ENCODE measurements around the gene SLC39A9.
"Not testable (repeated sequence)": the region's sequence is repeated elsewhere in the genome, so short reads cannot be mapped to it uniquely, and the experiment has no call there.

Gene SLC39A9

DNA sequence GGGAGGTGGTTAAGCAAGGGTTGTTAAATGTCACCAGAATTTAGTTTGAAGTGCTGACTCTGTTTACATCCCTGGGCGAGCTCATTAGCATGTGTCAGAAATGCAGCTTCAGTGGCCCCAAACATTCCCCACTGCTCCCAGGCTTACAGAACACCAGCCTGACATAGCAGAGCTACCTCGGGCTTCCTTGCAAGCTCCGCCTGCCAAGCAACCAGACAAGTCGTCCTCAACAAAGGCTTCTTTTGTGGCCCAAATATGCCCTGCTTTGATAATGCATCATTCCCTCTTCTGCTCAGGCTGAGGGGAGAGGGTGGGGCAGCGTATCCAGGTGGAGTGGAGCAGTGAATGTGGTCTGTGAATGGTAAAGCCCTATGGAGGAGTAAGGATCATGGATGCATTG, 28.4 kb upstream of the SLC39A9 start:
- no peak for DNase-seq

DNA sequence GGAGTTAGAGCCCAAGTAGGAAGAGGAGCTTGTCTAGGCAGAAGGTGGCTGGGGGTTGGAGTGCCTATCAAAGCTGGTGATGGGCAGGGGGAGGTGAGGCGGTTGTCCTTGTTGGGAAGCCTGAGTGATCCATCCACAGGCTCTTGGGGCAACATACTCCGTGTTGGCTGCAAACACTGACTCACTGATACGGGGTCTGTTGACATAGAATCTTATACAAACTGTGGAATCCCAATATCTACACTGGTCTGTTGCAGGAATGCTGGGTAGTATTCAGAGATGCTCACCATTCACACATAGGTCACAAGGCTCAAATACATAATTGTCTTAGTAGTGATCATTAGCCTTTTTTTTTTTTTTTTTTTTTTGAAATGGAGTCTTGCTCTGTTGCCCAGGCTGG, 26.3 kb upstream of the SLC39A9 start:
- no peak for DNase-seq

DNA sequence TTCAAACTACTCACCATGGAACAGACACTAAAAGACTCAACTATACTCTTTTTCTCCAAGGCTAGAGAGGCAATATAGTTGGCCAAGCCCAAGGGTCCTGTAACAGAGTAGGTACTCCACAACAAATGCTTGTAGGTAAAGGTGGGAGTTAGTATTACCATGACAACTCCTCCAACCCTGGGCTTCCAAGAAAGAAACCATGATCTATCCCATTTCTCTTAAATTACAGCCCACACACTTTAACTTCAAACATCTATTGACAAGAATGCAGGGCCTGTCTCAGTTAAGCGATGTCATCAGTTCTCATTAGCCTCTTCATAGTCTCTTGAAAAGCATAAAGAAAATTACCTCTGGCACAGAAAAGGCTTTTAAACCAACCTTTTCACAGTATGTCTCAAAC, 25.4 kb upstream of the SLC39A9 start:
- no peak for DNase-seq

DNA sequence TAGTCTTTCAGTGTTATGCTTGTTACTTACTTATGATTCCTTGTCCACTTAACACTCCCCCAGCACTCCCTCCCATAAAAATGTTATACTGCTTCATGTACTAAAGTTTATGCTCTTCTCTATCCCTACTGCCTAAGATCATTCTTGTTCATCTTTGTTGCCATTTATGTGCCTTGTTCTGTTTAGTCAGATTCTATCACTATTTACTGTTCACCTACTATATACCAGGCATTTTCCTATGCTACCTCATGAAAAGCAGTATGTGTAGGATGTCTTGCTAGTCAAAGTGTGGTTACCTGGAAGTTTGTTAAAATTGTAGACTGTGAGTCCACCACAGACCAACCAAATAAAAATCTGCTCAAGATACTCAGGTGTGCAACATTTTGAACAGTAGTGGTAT, 24.3 kb upstream of the SLC39A9 start:
- no peak for DNase-seq

DNA sequence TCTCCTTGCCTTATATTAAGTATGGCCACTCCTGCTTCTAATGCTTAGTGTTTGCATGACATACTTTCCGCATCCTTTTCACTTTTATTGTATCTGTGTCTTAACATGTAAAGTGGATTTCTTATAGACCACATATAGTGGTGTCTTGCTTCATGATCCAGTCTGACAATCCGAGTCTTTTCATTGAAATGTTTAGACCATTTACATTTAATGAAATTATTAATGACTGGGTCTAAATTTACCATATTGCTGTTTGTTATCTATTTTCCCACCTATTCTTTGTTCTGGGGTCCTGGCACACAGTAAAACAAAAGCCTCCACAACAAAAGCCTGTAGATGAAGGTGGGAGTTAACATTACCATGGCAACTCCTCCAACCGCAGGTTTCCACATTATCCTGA, 23.3 kb upstream of the SLC39A9 start:
- DNase-seq, result no peak

DNA sequence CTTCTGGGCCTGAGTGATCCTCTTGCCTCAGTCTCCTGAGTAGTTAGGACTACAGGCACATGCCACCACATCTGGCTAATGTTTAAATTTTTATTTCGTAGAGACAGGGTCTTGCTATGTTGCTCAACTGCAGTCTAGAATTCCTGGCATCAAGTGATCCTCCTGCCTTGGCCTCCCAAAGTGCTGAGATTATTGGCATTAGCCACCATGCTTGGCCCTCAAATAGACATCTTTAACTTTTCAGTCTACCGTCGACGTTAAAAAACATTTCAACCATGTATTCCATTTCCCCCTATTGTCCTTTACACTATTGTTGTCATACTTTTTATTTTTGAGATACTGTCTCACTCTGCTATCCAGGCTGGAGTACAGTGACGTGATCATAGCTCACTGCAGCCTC, 22.8 kb upstream of the SLC39A9 start:
- no peak for DNase-seq

DNA sequence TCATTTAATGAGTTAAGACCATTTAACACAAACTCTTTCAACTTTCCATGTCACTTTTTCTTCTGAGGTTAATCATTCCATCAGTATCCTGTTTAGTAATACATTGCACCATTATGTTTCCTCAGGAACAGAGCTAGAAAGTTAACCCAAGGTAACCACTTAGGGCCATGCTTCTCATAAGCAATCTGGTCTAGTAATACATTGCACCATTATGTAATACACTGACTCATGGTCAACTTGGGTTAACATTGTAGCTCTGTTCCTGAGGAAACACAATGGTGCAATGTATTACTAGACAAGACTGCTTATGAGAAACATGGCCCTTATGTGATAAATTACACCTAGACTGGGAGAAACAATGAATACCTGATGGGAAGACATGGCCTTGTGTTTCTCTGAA, 22.1 kb upstream of the SLC39A9 start:
- no peak for DNase-seq

DNA sequence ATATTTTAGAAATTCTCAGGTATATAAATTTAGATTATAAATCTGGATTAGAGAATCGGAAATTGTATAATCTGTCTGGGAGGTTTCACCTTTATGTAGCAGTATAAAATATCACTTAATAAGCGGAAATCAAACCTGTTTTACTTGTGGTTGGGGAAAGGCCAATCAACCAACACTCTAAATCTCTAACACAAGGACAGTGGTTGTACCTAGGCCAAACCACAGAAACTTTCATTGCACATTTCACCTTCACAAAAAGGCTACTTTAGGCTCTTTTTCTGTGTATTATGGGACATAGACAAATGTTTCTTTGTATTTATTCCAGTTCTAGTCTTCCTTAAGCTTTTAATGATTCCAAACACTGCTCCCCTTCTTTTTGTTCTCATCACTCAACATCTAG, 20.2 kb upstream of the SLC39A9 start:
- DNase-seq, result no peak

DNA sequence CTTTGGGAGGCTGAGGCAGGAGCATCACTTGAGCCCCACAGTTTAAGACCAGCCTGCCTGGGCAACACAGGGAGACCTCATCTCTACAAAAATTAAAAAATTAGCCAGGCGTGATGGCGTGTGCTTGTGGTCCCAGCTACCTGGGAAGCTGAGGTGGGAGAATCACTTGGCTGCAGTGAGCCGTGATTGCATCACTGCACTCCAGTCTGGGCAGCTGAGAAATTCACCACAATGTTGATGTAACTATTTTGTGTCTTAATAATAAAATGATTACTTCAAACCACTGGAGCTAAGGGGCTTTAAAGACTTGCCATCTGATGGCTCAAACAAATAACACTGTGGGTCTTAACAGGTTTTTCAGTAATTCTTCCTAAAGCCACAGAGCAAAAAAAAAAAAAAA, 11.2 kb upstream of the SLC39A9 start:
- DNase-seq, result no peak

DNA sequence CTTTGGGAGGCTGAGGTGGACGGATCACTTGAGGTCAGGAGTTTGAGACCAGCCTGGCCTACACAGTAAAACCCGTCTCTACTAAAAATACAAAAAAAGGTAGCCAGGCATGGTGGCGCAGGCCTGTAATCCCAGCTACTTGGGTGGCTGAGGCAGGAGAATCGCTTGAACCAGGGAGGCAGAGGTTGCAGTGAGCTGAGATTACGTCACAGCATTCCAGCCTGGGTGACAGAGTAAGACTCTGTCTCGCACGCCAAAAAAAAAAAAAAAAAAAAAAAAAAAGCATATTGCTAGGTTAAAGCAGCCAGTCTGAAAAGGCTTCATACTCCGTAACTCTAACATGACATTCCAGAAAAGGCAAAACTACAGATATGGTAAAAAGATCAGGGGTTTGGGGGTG, 7.1 kb upstream of the SLC39A9 start:
- not testable (repeated sequence) for DNase-seq

DNA sequence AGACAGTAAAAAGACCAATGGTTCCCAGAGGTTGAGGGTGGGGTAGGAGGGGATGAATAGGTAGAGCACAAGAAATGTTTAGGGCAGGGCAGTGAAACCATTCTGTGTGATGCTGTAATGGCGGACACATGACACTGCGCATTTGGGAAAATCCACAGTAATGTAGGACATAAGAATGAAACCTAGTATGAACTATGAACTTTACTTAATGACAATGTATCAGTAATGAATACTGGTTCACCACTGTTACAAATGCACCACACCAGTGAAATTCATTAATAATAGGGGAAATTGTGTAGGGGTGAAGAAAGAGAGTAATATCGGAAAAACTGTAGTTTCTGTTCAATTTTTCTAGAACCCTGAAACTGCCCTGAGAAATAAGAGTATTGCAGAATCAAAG, 6.0 kb upstream of the SLC39A9 start:
- no peak for DNase-seq

DNA sequence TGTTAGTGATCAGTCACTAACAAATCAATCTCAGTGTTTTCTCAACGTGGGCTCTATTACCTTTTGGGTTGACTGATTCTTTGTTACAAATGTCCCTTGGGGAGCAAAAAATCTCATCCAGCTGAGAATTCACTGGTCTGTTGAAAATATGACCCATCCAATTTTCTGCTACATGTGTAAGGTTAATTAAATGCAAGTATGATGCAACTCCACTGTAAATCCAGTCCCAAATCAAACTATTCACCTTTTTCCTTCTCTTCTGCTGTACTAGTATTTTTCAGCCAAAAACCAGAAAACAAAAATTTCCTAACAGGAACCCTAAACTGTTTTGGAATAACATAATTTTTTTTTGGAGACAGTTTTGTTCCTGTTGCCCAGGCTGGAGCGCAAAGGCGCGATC, 2.6 kb upstream of the SLC39A9 start:
- no peak for DNase-seq

DNA sequence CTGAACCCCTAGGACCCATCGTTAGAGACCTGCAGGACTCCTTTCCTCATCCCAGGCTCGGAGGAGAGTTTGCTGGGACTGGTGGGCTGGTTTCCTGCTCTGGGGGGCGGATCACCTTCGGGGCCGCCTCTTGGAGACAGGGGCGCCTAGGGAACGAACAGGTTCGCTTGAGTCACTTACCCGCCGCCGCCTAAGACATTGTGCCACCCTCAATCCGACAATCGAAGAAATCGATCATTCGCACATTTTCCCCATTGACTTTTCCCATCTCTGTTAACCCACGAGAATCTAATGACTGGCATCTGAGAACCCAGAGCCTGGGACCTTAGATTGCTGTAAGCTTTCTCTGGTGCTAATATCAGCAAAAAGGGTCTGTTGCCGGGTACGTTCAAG, 322 bp downstream of the SLC39A9 start:
- no peak for DNase-seq

DNA sequence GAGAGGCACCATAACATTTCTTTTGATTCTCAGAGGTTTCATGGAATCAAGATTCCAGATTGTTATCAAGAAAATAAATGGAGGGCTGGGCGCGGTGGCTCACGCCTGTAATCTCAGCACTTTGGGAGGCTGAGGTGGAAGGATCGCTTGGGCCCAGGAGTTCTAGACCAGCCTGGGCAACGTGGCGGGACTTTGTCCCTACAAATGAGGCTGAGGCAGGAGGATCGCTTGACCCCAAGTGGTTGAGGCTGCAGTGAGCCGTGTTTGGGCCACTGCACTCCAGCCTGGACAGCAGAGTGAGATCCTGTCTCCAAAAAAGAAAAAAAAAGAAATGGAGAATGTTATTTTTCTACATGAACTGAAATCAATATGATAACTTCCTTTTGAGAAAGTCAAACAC, 1.3 kb downstream of the SLC39A9 start:
- no peak for DNase-seq

DNA sequence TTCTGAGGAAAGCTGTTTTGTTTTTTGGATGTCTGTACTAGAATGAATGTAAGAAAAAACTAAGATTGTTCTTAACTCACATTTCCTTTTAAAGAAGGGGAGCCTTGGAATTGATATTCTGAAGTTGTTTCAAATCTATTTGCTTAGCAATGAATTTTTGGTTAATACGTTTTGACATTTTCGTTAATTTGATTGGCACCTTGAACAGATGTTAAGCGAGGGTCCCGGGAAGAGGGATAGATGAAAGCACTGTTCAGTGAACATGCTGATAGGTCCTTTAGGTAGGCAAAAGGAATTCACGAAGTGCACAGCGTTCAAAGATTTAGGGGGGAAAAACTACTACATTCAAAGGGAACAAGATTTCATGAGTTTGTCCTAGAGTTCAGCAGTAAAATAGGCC, 1.7 kb downstream of the SLC39A9 start:
- DNase-seq, result no peak

DNA sequence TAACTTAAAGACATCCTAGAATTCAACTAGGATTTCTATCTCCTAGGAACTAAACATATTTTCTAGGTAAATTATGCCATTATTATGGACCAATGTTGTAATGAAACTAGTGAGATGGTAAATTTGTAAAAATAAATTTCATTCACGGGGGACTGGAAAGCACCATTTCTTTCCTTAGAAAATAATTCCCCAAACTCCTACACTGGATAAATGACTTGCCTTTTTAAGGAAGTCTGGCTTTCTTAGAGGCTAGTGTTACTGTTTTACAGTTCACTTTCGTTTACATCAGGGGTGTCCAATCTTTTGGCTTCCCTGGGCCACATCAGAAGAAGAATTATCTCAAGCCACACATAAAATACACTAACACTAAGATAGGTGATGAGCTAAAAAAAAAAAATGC, 3.3 kb downstream of the SLC39A9 start:
- DNase-seq, result no peak

DNA sequence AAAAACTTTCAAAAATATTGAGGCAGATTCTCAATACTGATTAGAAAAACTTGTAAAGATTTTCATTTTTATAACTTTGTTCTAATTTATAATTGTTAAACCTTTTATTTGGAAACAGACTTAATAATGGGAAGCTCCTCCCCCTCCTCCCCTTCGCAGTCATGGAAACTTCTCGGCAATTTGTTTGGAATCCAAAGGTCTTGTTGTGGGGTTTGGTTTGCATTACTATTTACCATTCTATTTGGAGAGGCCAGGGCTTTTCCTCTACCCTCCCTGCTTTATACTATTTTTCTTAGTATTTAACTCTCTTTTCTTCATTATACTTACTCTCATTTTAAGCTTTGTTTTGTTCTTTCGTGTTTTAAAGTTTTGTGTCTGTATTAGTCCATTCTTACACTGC, 6.0 kb downstream of the SLC39A9 start:
- no peak for DNase-seq

DNA sequence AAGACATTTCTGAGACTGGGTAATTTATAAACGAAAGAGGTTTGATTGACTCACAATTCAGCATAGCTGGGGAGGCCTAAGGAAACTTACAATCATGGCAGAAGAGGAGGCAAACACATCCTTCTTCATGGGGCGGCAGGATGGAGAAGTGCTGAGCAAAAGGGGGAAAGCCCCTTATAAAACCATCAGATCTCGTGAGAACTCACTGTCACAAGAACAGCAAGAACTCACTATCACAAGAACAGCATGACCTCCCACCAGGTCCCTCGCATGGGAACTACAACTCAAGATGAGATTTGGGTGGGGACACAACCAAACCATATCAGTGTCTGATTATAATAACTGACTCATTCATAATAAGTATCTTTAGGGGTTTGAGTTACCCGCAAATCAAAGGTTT, 6.4 kb downstream of the SLC39A9 start:
- no peak for DNase-seq

DNA sequence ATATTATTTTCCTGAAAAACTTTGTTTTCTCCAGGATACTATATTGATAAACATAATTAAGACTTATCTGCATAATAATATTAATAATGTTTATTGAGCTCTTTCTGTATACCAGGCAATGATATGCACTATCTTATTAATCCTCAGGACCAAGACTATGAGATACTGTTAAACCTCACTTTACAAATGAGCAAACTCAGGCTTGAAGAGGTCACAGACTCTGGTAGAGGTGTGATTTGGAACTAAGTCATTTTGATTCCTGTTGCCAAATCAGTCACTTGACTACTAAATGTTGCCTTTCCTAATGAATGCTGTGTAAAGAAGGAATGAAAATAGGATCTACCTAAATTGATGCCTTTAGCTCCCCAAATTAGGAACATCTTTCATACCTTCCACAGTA, 7.3 kb downstream of the SLC39A9 start:
- no peak for DNase-seq

DNA sequence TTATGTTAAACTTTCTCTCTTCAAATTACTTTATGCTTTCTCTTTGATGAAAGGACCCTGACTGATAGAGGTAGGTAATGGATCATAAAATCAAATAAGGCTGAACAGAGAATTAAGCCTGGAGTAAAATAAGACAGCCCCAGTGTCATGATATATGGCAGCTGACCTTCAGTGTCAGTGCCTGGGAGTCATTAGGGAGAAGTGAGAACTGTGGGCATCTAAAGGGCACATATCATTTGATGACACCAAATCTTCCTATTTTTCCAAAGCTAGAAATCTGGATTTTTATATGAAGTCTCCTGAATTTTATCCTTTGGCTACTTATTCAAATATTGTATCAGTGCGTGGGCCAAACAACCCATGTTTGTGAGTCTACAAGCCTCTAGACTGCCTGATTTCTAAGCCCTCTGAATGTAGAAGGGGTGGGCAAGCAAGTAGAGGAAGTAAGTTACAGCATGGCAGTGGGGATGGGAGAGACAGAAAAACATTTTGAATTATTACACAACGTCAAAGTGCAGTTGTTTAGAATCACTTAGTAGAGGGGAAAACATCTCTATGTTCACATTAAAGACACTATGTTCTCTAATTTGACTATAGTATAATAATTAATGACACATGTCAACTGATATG, 10.0 kb downstream of the SLC39A9 start:
- no peak for DNase-seq

DNA sequence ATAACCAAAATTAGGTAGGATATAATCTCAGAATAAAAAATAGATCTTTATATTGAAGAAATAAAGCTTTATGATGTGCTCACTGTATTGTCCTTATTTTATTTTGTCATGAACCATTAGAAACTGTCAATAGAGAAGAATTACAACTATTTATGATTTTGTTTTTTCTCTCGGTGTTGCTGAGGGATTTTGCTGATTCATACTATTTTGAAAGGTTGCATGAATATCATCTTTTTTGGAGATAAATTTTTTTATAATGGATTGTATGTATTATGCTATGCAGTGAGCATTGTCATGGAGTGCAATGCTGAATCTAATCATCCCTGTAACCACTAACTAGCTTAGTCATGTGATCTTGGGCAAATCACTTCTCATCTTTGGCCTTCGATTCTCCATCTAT, 15.0 kb downstream of the SLC39A9 start:
- DNase-seq, result no peak

DNA sequence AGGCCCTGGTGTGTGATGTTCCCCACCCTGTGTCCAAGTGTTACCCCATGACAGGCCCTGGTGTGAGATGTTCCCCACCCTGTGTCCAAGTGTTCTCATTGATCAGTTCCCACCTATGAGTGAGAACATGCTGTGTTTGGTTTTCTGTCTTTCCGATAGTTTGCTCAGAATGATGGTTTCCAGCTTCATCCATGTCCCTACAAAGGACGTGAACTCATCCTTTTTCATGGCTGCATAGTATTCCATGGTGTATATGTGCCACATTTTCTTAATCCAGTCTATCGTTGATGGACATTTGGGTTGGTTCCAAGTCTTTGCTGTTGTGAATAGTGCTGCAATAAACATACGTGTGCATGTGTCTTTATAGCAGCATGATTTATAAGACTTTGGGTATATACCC, 17.6 kb downstream of the SLC39A9 start:
- DNase-seq, result not testable (repeated sequence)

DNA sequence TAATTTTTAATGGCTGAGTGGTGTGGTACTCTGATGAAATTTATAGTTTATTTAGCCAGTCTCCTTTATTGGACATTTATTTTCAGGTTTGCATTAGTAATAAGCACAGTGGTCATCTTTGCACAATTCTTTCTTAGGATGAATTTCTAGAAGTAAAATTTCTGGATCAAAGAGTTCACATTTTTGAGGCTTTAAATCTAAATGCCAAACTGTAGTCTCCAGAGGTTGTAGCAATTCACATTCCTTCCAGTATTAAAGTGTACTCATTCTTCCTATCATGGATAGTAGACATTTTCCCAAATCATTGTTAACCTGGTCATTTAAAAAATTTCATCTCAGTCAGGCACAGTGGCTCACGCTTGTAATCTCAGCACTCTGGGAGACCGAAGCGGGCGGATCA, 24.8 kb downstream of the SLC39A9 start:
- DNase-seq, result no peak

DNA sequence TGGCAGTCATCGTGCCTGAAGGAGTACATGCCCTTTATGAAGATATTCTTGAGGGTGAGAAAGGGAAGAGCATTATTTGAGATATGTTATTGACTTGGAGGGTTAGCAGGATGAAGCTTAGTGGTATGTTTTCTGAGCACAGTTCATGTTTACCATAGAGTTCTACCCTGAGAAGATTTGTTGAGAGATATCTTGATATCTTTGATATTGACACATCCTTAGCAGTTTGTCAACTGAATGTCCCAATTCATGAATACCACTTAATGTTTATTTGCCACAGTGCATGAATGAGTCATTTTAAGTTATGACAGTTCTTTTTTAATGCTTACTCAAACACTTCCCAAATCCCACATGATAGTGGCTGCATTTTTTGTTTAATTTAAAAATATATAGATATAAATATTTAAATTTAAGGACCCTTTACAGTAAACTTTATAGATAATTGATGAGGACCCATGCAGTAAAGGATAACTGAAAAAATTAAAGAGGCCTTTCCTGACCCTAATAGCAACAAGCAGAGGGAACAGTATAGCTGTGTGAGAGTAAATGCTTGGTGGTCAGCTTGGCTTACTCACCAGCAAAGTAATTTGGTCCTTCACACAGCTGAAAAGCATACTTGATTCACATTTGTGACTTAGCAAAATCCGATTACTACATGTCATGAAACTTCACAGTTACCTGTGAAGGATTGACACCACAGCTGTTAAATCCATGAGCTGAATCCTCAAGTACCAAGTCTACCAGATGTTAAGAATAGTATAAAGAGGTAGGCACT, 25.8 kb downstream of the SLC39A9 start:
- no peak for DNase-seq

DNA sequence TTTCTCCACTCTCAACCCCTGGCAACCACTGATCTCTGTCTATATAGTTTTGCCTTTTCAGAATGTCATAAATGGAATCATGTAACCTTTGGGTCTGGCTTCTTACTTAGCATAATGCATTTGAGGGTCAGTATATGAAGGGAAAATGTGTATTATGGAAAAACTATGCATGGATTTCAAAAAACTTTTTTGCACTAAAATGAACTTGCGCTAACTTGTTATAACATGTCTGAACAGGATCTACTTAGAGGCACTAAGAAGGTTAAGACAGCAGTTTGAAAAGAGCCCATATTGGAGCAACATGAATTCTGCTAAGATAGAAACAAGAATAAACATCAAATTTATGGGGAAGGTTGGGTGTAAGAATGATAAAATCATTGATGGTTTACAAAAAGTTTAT, 29.1 kb downstream of the SLC39A9 start:
- no peak for DNase-seq
